HEK293 (cell line): ENCODE measurements around the gene NOXO1.

Experiments used
- CTCF ChIA-PET: fragments of 350-600 bp; formaldehyde crosslinking; extraction: SDS; loops from one replicate; lab custom pipeline; 2021; ENCODE audit warnings: antibody characterized with exemption; lab: Yijun Ruan, JAX
- POLR2A ChIA-PET: fragments of 300-600 bp; formaldehyde crosslinking; extraction: SDS; loops from one replicate; lab custom pipeline; 2020; ENCODE audit warnings: antibody characterized with exemption, inconsistent platforms; lab: Yijun Ruan, JAX
- H3K27ac ChIP-seq: fragments of 200-500 bp; sonication (Bioruptor generic); 2 replicates; pipeline ENCODE4 v1.5.1; 2014; ENCODE audit warnings: low read depth, low read length, control low read depth, inconsistent platforms; ENCODE audit errors: extremely low read depth
- H3K36me3 ChIP-seq, 2 experiments: fragments of 200-500 bp in 1 of 2; sonication (Bioruptor generic) in 1 of 2; 1 replicate in 1 of 2; 2 replicates in 1 of 2; pipeline ENCODE4 v1.5.1; 2014 to 2017; ENCODE audit warnings: inconsistent platforms in 2 of 2, low read length in 2 of 2; ENCODE audit not compliant: control insufficient read depth in 2 of 2, insufficient read depth in 1 of 2
- H3K4me1 ChIP-seq: fragments of 200-500 bp; sonication (Bioruptor generic); 2 replicates; pipeline ENCODE4 v1.5.1; 2014; ENCODE audit warnings: mild to moderate bottlenecking, low read length, inconsistent platforms; ENCODE audit not compliant: control insufficient read depth, insufficient read depth
- H3K4me3 ChIP-seq: 2 replicates; pipeline ENCODE4 v1.5.1; 2011; ENCODE audit warnings: low read depth, mild to moderate bottlenecking, control low read depth, low read length, moderate library complexity
- H3K9me3 ChIP-seq: fragments of 200-500 bp; sonication (Bioruptor generic); 2 replicates; pipeline ENCODE4 v1.5.1; 2014; ENCODE audit warnings: low read depth, low read length, inconsistent platforms; ENCODE audit not compliant: control insufficient read depth, insufficient read depth
- ELK4 ChIP-seq: IDR thresholded peaks from 2 replicates; pipeline ENCODE4 v1.6.1; 2011; ENCODE audit warnings: mild to moderate bottlenecking, low read depth, low read length, borderline replicate concordance
- HOXA7 ChIP-seq: sonication (generic); formaldehyde crosslinking; IDR thresholded peaks from 2 replicates; pipeline ENCODE4 v1.8.1; 2022; ENCODE audit warnings: missing genetic modification reagents, borderline replicate concordance
- HOXD13 ChIP-seq: sonication (generic); formaldehyde crosslinking; IDR thresholded peaks from 2 replicates; pipeline ENCODE4 v1.8.0; 2022; ENCODE audit warnings: missing genetic modification reagents, borderline replicate concordance
- KLF1 ChIP-seq: fragments of 450-650 bp; formaldehyde crosslinking; IDR thresholded peaks from 2 replicates; pipeline ENCODE4 v1.5.1; 2016; ENCODE audit warnings: missing biosample characterization, missing genetic modification characterization
- KLF9 ChIP-seq: fragments of 450-650 bp; formaldehyde crosslinking; IDR thresholded peaks from 2 replicates; pipeline ENCODE4 v1.5.1; 2016; ENCODE audit warnings: missing biosample characterization, missing genetic modification characterization, low read depth
- MYNN ChIP-seq: fragments of 450-650 bp; formaldehyde crosslinking; IDR thresholded peaks from 2 replicates; pipeline ENCODE4 v1.5.1; 2016; ENCODE audit warnings: missing biosample characterization, missing genetic modification characterization, borderline replicate concordance
- PRDM4 ChIP-seq: fragments of 450-650 bp; formaldehyde crosslinking; IDR thresholded peaks from 2 replicates; pipeline ENCODE4 v1.5.1; 2017; ENCODE audit warnings: missing biosample characterization, missing genetic modification characterization
- TCF7L2 ChIP-seq: IDR thresholded peaks from 2 replicates; pipeline ENCODE4 v1.6.1; 2011; ENCODE audit warnings: low read depth, mild to moderate bottlenecking, inconsistent platforms, low read length, moderate library complexity, borderline replicate concordance
- TSHZ1 ChIP-seq: fragments of 450-650 bp; formaldehyde crosslinking; IDR thresholded peaks from 2 replicates; pipeline ENCODE4 v1.5.1; 2016; ENCODE audit warnings: missing biosample characterization, missing genetic modification characterization, borderline replicate concordance
- WT1 ChIP-seq: fragments of 450-650 bp; formaldehyde crosslinking; IDR thresholded peaks from 2 replicates; pipeline ENCODE4 v1.5.1; 2016; ENCODE audit warnings: missing biosample characterization, missing genetic modification characterization
- YY2 ChIP-seq: fragments of 450-650 bp; formaldehyde crosslinking; IDR thresholded peaks from 2 replicates; pipeline ENCODE4 v1.5.1; 2016; ENCODE audit warnings: missing biosample characterization, missing genetic modification characterization
- ZBTB49 ChIP-seq: fragments of 450-650 bp; formaldehyde crosslinking; IDR thresholded peaks from 2 replicates; pipeline ENCODE4 v1.5.1; 2016; ENCODE audit warnings: missing biosample characterization, missing genetic modification characterization, low read depth
- ZNF140 ChIP-seq: fragments of 450-650 bp; formaldehyde crosslinking; IDR thresholded peaks from 2 replicates; pipeline ENCODE4 v1.5.1; 2016; ENCODE audit warnings: missing biosample characterization, missing genetic modification characterization
- ZNF16 ChIP-seq: fragments of 450-650 bp; formaldehyde crosslinking; IDR thresholded peaks from 2 replicates; pipeline ENCODE4 v1.5.1; 2016; ENCODE audit warnings: low read depth, missing biosample characterization, missing genetic modification characterization
- ZNF2 ChIP-seq: fragments of 450-650 bp; formaldehyde crosslinking; IDR thresholded peaks from 2 replicates; pipeline ENCODE4 v1.5.1; 2016; ENCODE audit warnings: missing biosample characterization, missing genetic modification characterization
- ZNF221 ChIP-seq: fragments of 450-650 bp; formaldehyde crosslinking; IDR thresholded peaks from 2 replicates; pipeline ENCODE4 v1.5.1; 2017; ENCODE audit warnings: missing biosample characterization, missing genetic modification characterization, borderline replicate concordance
- ZNF239 ChIP-seq: fragments of 450-650 bp; formaldehyde crosslinking; IDR thresholded peaks from 2 replicates; pipeline ENCODE4 v1.5.1; 2016; ENCODE audit warnings: missing biosample characterization, missing genetic modification characterization
- ZNF324 ChIP-seq: fragments of 450-650 bp; formaldehyde crosslinking; IDR thresholded peaks from 2 replicates; pipeline ENCODE4 v1.5.1; 2016; ENCODE audit warnings: missing biosample characterization, missing genetic modification characterization
- ZNF341 ChIP-seq: fragments of 450-650 bp; formaldehyde crosslinking; IDR thresholded peaks from 2 replicates; pipeline ENCODE4; 2016; ENCODE audit warnings: low read depth, missing biosample characterization, missing genetic modification characterization
- ZNF366 ChIP-seq: fragments of 450-650 bp; formaldehyde crosslinking; conservative IDR thresholded peaks from 2 replicates; pipeline ENCODE4 v1.5.1; 2016; ENCODE audit warnings: missing biosample characterization, missing genetic modification characterization
- ZNF394 ChIP-seq: fragments of 450-650 bp; formaldehyde crosslinking; IDR thresholded peaks from 2 replicates; pipeline ENCODE4 v1.5.1; 2016; ENCODE audit warnings: missing biosample characterization, missing genetic modification characterization, mild to moderate bottlenecking, moderate library complexity, borderline replicate concordance
- ZNF48 ChIP-seq: fragments of 450-650 bp; formaldehyde crosslinking; IDR thresholded peaks from 2 replicates; pipeline ENCODE4 v1.5.1; 2016; ENCODE audit warnings: missing biosample characterization, missing genetic modification characterization
- ZNF501 ChIP-seq: fragments of 450-650 bp; formaldehyde crosslinking; IDR thresholded peaks from 2 replicates; pipeline ENCODE4 v1.5.1; 2016; ENCODE audit warnings: missing biosample characterization, missing genetic modification characterization
- ZNF544 ChIP-seq: fragments of 450-650 bp; formaldehyde crosslinking; IDR thresholded peaks from 2 replicates; pipeline ENCODE4 v1.5.0; 2017; ENCODE audit warnings: missing biosample characterization, missing genetic modification characterization
- ZNF549 ChIP-seq: fragments of 450-650 bp; IDR thresholded peaks from 2 replicates; pipeline ENCODE4 v1.5.1; 2018; ENCODE audit warnings: missing biosample characterization, missing genetic modification characterization, mild to moderate bottlenecking, inconsistent platforms, moderate library complexity
- ZNF585B ChIP-seq: fragments of 450-650 bp; formaldehyde crosslinking; IDR thresholded peaks from 2 replicates; pipeline ENCODE4 v1.5.1; 2016; ENCODE audit warnings: missing biosample characterization, missing genetic modification characterization
- ZNF624 ChIP-seq: fragments of 450-650 bp; formaldehyde crosslinking; IDR thresholded peaks from 2 replicates; pipeline ENCODE4 v1.5.1; 2017; ENCODE audit warnings: missing biosample characterization, missing genetic modification characterization
- ZNF785 ChIP-seq: fragments of 450-650 bp; formaldehyde crosslinking; IDR thresholded peaks from 2 replicates; pipeline ENCODE4 v1.5.1; 2016; ENCODE audit warnings: missing biosample characterization, missing genetic modification characterization
- ZNF837 ChIP-seq: fragments of 450-650 bp; formaldehyde crosslinking; IDR thresholded peaks from 2 replicates; pipeline ENCODE4 v1.5.1; 2016; ENCODE audit warnings: missing biosample characterization, missing genetic modification characterization

NOXO1 gene

GRCh38 chr16:2023092-2024031 is 42.1 kb upstream of the NOXO1 start:
- CTCF ChIA-PET = interaction anchor here (0.6 to 3.9 kb wide), 15 partner anchors 10 to 186 kb away, joined by 3 to 35 read pairs (median 5); partner anchors contain the start of genes NTHL1, TRAF7 and TSC2
- Histone ChIP-seq H3K27ac (no peak overlapping the region), H3K36me3 (no peaks in the 10 kb centered on the region), H3K4me3 (peak overlapping the region; percentile 13), H3K9me3 (no peaks in the 10 kb centered on the region), H3K4me1 (peaks cover 3% of the 10 kb centered on the region; the same call in 1 of the 2 replicates)
- POLR2A ChIA-PET = interaction anchor here (0.6 to 3.2 kb wide), 8 partner anchors 10 to 245 kb away, joined by 4 to 18 read pairs (median 6); partner anchors contain the start of genes PGP and TRAF7
- no peak for TF ChIP-seq ZNF501 (tag by site-specific recombination)
- TF ChIP-seq MYNN (tag by site-specific recombination) = no peak
- peak; percentile 96 for TF ChIP-seq KLF9 (tag by site-specific recombination)
- 0 out of 2 replicates have a peak, but pooled peaks have one; percentile 8 for TF ChIP-seq ZNF341 (tag by site-specific recombination)
- no peak for TF ChIP-seq WT1 (tag by site-specific recombination)
- TF ChIP-seq TSHZ1 (tag by site-specific recombination) = no peak
- no peak for TF ChIP-seq HOXA7 (CRISPR knock-in tag)
- peak; percentile 68 for TF ChIP-seq KLF1 (tag by site-specific recombination)
- no peak for TF ChIP-seq ZNF785 (tag by site-specific recombination)
- TF ChIP-seq ZNF544 (tag by site-specific recombination) = no peak
- no peak for TF ChIP-seq ZNF394 (tag by site-specific recombination)
- no peak for TF ChIP-seq ZNF239 (tag by site-specific recombination)
- TF ChIP-seq ZNF221 = no peak
- peak; percentile 27; the same call in 1 of the 2 replicates for TF ChIP-seq ZNF324 (tag by site-specific recombination)
- TF ChIP-seq ELK4 = no peak
- TF ChIP-seq TCF7L2 = no peak
- no peak for TF ChIP-seq ZNF837 (tag by site-specific recombination)
- TF ChIP-seq ZNF585B (tag by site-specific recombination) = no peak
- no peak for TF ChIP-seq YY2
- TF ChIP-seq ZNF624 (tag by site-specific recombination) = no peak
- TF ChIP-seq ZNF366 (tag by site-specific recombination) = no peak
- TF ChIP-seq ZNF16 (tag by site-specific recombination) = no peak
- peak; percentile 94 for TF ChIP-seq ZNF2
- TF ChIP-seq ZBTB49 = no peak
- TF ChIP-seq ZNF549 (tag by site-specific recombination) = no peak
- TF ChIP-seq PRDM4 (tag by site-specific recombination) = no peak
- TF ChIP-seq HOXD13 (CRISPR knock-in tag) = no peak
- peak; percentile 63; the same call in 1 of the 2 replicates for TF ChIP-seq ZNF140
- TF ChIP-seq ZNF48 (tag by site-specific recombination) = no peak
